ENCODE measurements around the gene ALG14. TPM values are rescaled to one million over a fixed set of nuclear protein-coding genes. Genes with fewer than 3 reads are reported as not detected.

ALG14 gene
- 4.7 TPM for total RNA-seq

GRCh38 chr1:95072532-95073419, at the start of gene ALG14:
Gene ALG14, minus strand, starts transcription at chr1:95072951. Its CDS starts 53 bp downstream, at chr1:95072898.

DNA sequence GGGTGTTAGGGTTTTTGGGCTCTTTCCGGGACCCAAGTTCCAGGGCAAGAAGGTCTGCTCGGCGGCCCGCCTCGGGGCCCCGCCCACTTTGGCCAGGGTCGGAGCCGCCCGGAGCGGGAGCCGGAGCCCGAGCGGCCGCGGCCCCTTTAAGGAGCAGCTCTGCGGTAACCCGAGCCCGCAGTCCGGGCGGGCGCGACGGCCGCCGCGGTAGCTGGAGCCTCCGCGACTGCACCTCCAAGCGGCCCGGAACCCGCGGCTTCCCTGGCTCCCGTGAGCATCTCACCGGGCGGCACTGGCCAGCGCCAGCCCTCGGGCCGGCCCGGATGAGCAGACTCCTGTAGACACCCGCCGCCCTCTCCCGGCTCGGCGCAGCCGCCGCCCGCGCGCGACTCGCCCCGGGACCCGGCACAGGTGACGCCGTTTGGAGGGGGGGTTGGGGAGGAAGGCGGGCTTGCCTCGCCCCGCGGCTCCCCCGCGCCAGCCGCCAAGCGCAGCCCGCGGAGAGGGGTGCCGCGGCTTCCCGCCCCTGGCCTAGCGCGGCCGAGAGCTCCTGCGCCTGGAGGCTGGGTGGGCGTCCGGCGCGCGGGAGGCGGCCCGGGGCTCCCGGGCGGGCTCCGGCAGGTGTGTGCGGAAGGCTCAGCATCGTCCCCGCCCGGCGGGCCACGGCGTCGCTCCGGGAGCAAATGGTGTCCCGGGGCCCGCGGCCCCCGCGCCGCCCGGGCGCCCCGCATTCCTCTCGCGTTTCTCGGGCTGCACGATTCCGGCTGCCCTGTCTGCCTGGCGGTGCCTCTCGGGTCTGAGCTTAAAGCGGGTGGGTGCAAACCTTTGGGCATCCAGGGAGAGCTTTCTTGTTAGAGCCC, 44.7 kb upstream of the ALG14 start, which contains the start of gene TLCD4:
Gene TLCD4, plus strand, starts transcription at position 149 of the 860 bp plus-strand sequence. CDS start 26,547 bp downstream, outside the sequence.

DNA sequence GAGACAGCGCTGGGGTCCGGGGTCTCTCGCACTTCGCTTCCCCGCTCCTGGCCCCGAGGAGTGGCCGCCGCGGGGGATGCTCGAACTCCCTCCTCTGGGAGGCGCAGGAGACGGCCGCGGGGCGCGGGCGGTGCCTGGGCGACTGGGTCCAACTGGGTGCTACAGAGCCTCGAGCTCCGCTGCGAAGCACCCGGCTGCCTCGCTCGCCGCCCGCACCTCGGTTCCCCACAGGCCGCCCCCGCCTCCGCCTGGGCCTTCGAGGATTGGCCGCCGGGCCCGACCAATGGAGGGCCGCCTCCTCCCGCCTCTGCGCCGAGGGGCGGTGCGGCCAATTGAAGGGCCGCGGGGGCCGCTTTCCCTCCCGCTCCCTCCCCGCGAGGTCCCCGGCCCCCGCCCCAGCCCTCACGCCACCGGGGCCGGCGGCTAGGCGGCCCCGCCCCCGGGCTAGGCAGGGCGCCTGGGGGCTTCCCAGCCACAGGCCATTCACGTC, 145.8 kb downstream of the ALG14 start, which contains the start of gene CNN3:
Gene CNN3, minus strand, starts transcription at position 196 of the 490 bp plus-strand sequence. CDS start 216 bp downstream, outside the sequence.

Other genes with a start within 250 kb of the ALG14 start
- 144 TPM for gene CNN3, start 145.8 kb downstream of the ALG14 start, total RNA-seq
- gene TLCD4, start 44.4 kb upstream of the ALG14 start, total RNA-seq = 7.8 TPM
- gene RWDD3, start 161.3 kb upstream of the ALG14 start, total RNA-seq = 17.8 TPM